Transverse colon (tissue), 3 donors: Measurements from ENCODE around the gene C12orf56.

Source experiments
- EP300 ChIP-seq: sonication (generic); formaldehyde crosslinking; IDR thresholded peaks from one replicate; pipeline ENCODE4 v1.6.1; 2017; ENCODE audit warnings: antibody characterized with exemption, low read depth
- POLR2A ChIP-seq: fragments of 450-650 bp; IDR thresholded peaks from one replicate; pipeline ENCODE4 v1.6.1; 2016; ENCODE audit warnings: antibody characterized with exemption, mild to moderate bottlenecking, moderate library complexity
- TF ChIP-seq, protein P1 (sequence below), 5 experiments: fragments of 200-600 bp in 3 of 5; fragments of 450-650 bp in 2 of 5; sonication (generic) in 3 of 5; IDR thresholded peaks; 1 replicate in 2 of 5; 2 replicates in 3 of 5; pipeline ENCODE4 v1.5.1; 2016 to 2017; ENCODE audit warnings: antibody characterized with exemption in 5 of 5, inconsistent platforms in 3 of 5, mild to moderate bottlenecking in 2 of 5, moderate library complexity in 1 of 5

DNA sequence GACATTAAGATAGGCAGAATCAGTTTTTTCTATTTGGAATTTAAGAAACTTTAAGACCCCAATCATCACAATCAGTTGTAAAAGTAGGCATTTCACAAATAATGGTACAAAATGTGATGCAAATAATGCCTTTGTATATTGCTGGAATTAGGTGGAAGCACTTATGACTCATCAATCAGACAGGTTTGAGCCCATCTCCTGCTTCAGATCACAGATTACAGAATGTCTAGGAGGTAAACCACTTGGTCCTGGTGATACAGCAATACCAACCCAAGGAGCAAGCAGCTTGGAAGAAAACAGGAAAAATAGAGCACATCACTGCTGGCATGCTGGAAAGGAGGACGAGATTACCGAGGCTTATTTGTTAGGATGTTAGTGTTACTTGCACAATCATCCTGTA, 57.6 kb downstream of the C12orf56 start:
- TF ChIP-seq, protein P1, sequence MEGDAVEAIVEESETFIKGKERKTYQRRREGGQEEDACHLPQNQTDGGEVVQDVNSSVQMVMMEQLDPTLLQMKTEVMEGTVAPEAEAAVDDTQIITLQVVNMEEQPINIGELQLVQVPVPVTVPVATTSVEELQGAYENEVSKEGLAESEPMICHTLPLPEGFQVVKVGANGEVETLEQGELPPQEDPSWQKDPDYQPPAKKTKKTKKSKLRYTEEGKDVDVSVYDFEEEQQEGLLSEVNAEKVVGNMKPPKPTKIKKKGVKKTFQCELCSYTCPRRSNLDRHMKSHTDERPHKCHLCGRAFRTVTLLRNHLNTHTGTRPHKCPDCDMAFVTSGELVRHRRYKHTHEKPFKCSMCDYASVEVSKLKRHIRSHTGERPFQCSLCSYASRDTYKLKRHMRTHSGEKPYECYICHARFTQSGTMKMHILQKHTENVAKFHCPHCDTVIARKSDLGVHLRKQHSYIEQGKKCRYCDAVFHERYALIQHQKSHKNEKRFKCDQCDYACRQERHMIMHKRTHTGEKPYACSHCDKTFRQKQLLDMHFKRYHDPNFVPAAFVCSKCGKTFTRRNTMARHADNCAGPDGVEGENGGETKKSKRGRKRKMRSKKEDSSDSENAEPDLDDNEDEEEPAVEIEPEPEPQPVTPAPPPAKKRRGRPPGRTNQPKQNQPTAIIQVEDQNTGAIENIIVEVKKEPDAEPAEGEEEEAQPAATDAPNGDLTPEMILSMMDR (IDR thresholded peaks at IDR 0.05) = no peak
- TF ChIP-seq POLR2A = no peak
- TF ChIP-seq EP300 = no peak
